CD4-positive, CD25-positive, alpha-beta regulatory T cell (primary cell): Measurements from ENCODE around the gene ATP1B2. TPM values are rescaled to one million over a fixed set of nuclear protein-coding genes. Genes with fewer than 3 reads are reported as not detected.

Experiments
- ATAC-seq, 2 donors: fragments of 150-1000 bp; cut with Tn5 transposase; one replicate each; pipeline ENCODE4 v1.10.0; 2021; ENCODE audit warnings: low read depth in 2 of 2, moderate number of reproducible peaks in 2 of 2, moderate library complexity in 1 of 2
- DNase-seq, 3 donors: peaks; one replicate each; pipeline versions ENCODE4 v3.0.0 to v3.0.0-alpha.2; 2012 to 2022; ENCODE audit warnings: mixed read lengths in 1 of 3
- H3K27ac ChIP-seq: one replicate; pipeline ENCODE4 v1.7.0; 2013; ENCODE audit warnings: mild to moderate bottlenecking, low read length; ENCODE audit not compliant: insufficient read depth, poor library complexity, severe bottlenecking
- H3K27me3 ChIP-seq: one replicate; pipeline ENCODE4 v1.7.0; 2013; ENCODE audit warnings: low read length; ENCODE audit not compliant: control insufficient read depth, insufficient read depth
- H3K36me3 ChIP-seq: one replicate; pipeline ENCODE4 v1.7.0; 2013; ENCODE audit warnings: mild to moderate bottlenecking, low read length, moderate library complexity; ENCODE audit not compliant: control insufficient read depth, insufficient read depth
- H3K4me1 ChIP-seq: 2 replicates; pipeline ENCODE4 v1.7.0; 2013; ENCODE audit warnings: mild to moderate bottlenecking, low read length; ENCODE audit not compliant: insufficient read depth, control insufficient read depth, poor library complexity, severe bottlenecking
- H3K4me3 ChIP-seq: one replicate; pipeline ENCODE4 v1.7.0; 2013; ENCODE audit warnings: low read depth, mild to moderate bottlenecking, low read length, moderate library complexity
- H3K9me3 ChIP-seq, 2 experiments: 1 replicate in 1 of 2; 2 replicates in 1 of 2; pipeline ENCODE4 v1.7.0; 2013; ENCODE audit warnings: low read length in 2 of 2, mild to moderate bottlenecking in 1 of 2, moderate library complexity in 1 of 2; ENCODE audit not compliant: control insufficient read depth in 2 of 2
- H3K27ac Mint-ChIP-seq, 3 donors: one replicate each; pipeline ENCODE4 v1.8.0; 2020 to 2022; ENCODE audit warnings: mild to moderate bottlenecking in 3 of 3, mixed read lengths in 3 of 3, moderate library complexity in 2 of 3
- H3K27me3 Mint-ChIP-seq: one replicate; pipeline ENCODE4 v1.8.0; 2022; ENCODE audit warnings: mild to moderate bottlenecking, mixed read lengths
- H3K36me3 Mint-ChIP-seq: one replicate; pipeline ENCODE4 v1.8.0; 2020; ENCODE audit warnings: mixed read lengths
- H3K4me1 Mint-ChIP-seq, 4 donors: one replicate each; pipeline ENCODE4 v1.8.0; 2020 to 2022; ENCODE audit warnings: mixed read lengths in 4 of 4, mild to moderate bottlenecking in 1 of 4
- H3K4me3 Mint-ChIP-seq, 4 donors: one replicate each; pipeline ENCODE4 v1.8.0; 2020 to 2022; ENCODE audit warnings: mild to moderate bottlenecking in 4 of 4, mixed read lengths in 4 of 4, moderate library complexity in 3 of 4
- H3K9me3 Mint-ChIP-seq, 7 donors: one replicate each; pipeline ENCODE4 v1.8.0; 2020 to 2022; ENCODE audit warnings: mixed read lengths in 7 of 7, mild to moderate bottlenecking in 3 of 7, moderate library complexity in 2 of 7
- polyA plus RNA-seq, 4 donors: library from polyadenylated mRNA; unstranded; fragments of 300-500 nt; fragmentation: Illumina TruSeq; gene quantifications; one replicate each; pipeline ENCODE4 v1.2.3, GENCODE V29; 2021
- total RNA-seq: library from RNA; stranded (reverse); gene quantifications from one replicate; pipeline ENCODE4 v1.2.3, GENCODE V29; 2022

ATP1B2 gene
- total and polyA plus RNA-seq, 5 donors from 2014 or later = not detected

DNA sequence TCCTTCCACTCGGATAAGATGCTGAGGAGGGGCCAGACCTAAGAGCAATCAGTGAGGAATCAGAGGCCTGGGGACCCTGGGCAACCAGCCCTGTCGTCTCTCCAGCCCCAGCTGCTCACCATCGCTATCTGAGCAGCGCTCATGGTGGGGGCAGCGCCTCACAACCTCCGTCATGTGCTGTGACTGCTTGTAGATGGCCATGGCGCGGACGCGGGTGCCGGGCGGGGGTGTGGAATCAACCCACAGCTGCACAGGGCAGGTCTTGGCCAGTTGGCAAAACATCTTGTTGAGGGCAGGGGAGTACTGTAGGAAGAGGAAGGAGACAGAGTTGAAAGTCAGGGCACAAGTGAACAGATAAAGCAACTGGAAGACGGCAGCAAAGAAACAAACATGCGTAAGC lies 24.2 kb downstream of the ATP1B2 start:
- Histone ChIP-seq H3K27me3 (no peaks in the 10 kb centered on the region), H3K4me1 (no peaks in the 10 kb centered on the region), H3K4me3 (no peak overlapping the region), H3K27ac (no peak overlapping the region), H3K36me3 (peaks cover 50% of the 10 kb centered on the region), H3K9me3 (peaks cover 6 to 8% of the 10 kb centered on the region in 2 experiments)
- no peak overlapping the region for H3K4me3 Mint-ChIP-seq
- H3K4me1 Mint-ChIP-seq = peaks cover 0 to 19% (median 6%) of the 10 kb centered on the region in 4 donors
- DNase-seq = no peak
- H3K9me3 Mint-ChIP-seq = peaks cover 0 to 8% (median 0%) of the 10 kb centered on the region in 7 donors
- H3K27me3 Mint-ChIP-seq = no peaks in the 10 kb centered on the region
- peak overlapping the region in 1 of 3 donors; percentile 46 for H3K27ac Mint-ChIP-seq
- ATAC-seq = no peak
- H3K36me3 Mint-ChIP-seq = peaks cover 37% of the 10 kb centered on the region

DNA sequence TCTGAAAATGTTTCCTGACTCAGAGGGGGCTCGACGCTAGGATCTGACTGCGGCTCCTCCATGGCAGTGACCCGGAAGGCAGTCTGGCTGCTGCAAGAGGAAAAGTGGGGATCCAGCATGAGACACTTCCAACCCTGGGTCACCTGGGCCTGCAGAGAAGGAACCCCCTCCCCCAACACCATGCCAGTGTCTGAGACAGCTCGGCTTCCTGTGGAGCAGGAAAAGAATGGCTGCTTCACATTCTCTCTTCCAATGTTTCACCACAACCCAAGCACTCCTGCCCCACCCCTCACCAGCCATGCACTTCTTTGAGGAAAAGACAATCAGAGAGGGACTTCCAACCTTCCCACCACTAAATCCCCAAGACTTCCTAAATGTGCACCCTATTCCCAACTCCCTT lies 25.8 kb downstream of the ATP1B2 start:
- H3K4me1 Mint-ChIP-seq = peaks cover 0 to 23% (median 6%) of the 10 kb centered on the region in 4 donors
- H3K27me3 ChIP-seq = no peaks in the 10 kb centered on the region
- H3K9me3 ChIP-seq = peaks cover 6 to 8% of the 10 kb centered on the region in 2 experiments
- H3K4me1 ChIP-seq = no peaks in the 10 kb centered on the region
- no peaks in the 10 kb centered on the region for H3K27me3 Mint-ChIP-seq
- H3K36me3 Mint-ChIP-seq = peaks cover 30% of the 10 kb centered on the region
- H3K9me3 Mint-ChIP-seq = peaks cover 0 to 8% (median 0%) of the 10 kb centered on the region in 7 donors
- H3K36me3 ChIP-seq = peaks cover 39% of the 10 kb centered on the region
- no peak for ATAC-seq
- no peak overlapping the region for H3K27ac ChIP-seq
- H3K27ac Mint-ChIP-seq = no peak overlapping the region
- no peak overlapping the region for H3K4me3 Mint-ChIP-seq
- H3K4me3 ChIP-seq = no peak overlapping the region
- DNase-seq = no peak

DNA sequence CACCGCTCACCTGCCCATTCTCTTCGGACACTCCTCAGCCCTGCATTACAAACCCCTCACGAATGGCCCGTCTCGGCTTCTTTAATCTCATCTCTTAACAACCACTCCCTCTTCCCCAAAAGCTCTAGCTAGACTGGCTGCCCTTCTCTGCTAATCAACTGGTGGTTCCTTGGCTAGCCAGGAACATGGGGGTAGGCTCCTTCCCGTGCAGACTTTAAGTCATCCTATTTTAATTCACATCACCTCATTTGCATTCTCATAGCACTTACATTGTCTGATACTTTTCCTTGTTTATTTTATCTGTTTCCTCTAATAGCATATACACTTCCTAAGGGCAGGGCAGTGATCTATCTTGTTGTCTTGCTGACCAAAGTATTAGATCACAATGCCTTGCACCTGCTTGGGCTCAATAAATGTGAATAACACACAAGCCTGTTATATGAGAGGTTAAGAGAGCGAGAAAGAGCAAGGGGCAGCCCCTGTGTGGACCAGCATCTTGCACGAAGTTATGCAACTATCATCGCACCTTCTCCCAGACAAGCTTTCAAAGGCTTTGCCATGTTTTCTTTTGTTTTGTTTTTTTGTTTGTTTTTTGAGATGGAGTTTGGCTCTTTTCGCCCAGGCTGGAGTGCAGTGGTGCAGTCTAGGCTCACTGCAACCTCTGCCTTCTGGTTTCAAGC lies 26.8 kb downstream of the ATP1B2 start:
- peak overlapping the region in 1 of 4 donors; percentile 38 for H3K4me3 Mint-ChIP-seq
- Histone ChIP-seq H3K9me3 (peaks cover 6 to 8% of the 10 kb centered on the region in 2 experiments), H3K4me1 (no peaks in the 10 kb centered on the region), H3K27ac (no peak overlapping the region), H3K27me3 (no peaks in the 10 kb centered on the region), H3K36me3 (peaks cover 34% of the 10 kb centered on the region), H3K4me3 (no peak overlapping the region)
- H3K27ac Mint-ChIP-seq = peak overlapping the region in 1 of 3 donors; percentile 80
- no peaks in the 10 kb centered on the region for H3K27me3 Mint-ChIP-seq
- peaks cover 0 to 8% (median 0%) of the 10 kb centered on the region in 7 donors for H3K9me3 Mint-ChIP-seq
- no peak for ATAC-seq
- H3K36me3 Mint-ChIP-seq = peaks cover 29% of the 10 kb centered on the region
- peaks cover 0 to 26% (median 8%) of the 10 kb centered on the region in 4 donors for H3K4me1 Mint-ChIP-seq
- DNase-seq = no peak

DNA sequence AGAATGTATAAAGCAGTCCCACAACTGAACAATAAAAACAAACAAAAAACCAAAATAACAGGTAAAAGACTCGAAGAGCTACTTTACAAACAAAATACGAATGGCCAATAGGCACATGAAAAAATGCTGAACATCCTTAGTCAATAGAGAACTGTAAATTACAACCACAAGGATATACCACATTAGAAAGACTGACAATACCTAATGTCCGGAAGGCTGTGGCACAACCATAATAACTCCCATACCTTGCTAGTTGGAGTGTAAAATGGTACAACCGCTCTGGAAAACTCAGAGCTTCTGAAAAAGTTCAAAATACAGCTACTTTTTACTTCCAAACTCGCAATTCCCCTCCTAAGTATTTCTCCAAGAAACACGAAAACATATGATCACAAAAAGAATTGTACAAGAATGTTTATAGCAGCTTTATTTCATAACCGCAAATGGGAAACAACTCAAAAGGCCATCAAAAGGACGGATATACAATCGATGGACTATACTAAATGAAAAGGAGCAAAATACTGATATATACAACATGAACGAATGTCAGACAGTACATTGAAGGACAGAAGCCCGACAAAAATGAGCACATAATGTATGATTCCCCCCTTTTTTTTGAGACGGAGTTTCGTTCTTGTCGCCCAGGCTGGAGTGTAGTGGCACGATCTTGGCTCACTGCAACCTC lies 34.3 kb downstream of the ATP1B2 start:
- Histone ChIP-seq H3K4me1 (peaks cover 35% of the 10 kb centered on the region), H3K4me3 (peak overlapping the region; percentile 98), H3K27ac (peak overlapping the region; percentile 96), H3K36me3 (no peaks in the 10 kb centered on the region), H3K27me3 (no peaks in the 10 kb centered on the region), H3K9me3 (no peaks in the 10 kb centered on the region)
- H3K27me3 Mint-ChIP-seq = peaks cover 7% of the 10 kb centered on the region
- peaks cover 9 to 62% (median 32%) of the 10 kb centered on the region in 4 donors for H3K4me1 Mint-ChIP-seq
- H3K36me3 Mint-ChIP-seq = peaks cover 7% of the 10 kb centered on the region
- peak overlapping the region; percentile 99 to 100 (median 99) for H3K27ac Mint-ChIP-seq
- DNase-seq (peak in 1 of 3 donors; percentile 17), ATAC-seq (no peak)
- H3K9me3 Mint-ChIP-seq = no peaks in the 10 kb centered on the region
- H3K4me3 Mint-ChIP-seq = peak overlapping the region; percentile 96 to 99 (median 97)

DNA sequence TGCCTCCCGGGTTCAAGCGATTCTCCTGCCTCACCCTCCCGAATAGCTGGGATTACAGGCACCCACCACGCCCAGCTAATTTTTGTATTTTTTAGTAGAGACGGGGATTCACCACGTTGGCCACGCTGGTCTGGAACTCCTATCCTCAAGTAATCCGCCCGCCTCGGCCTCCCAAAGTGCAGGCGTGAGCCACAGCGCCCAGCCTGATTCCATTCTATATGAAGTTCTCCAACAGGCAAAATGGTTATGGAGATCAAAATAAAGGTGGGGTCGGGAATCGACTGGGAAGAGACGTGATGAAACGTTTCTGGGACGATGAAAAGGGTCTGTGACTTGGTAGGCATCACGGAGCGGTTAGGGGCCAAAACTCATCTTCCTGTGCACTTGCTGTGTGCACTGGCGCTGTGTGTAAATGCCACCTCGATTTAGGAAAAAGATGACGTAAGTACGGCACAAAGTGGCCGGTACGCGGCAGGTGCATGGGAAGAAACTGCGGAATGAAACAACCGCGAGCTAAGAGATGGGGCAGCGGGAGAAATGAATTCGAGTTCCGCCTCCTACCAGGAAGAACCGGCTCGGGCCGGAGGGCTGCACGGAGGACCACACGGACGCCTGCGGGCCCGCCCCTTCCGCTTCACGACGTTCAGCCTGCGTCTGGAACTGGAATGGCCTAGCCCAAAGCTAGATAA lies 35.0 kb downstream of the ATP1B2 start:
- Mint-ChIP-seq H3K27ac (peak overlapping the region; percentile 99 to 100 (median 99)), H3K36me3 (peaks cover 7% of the 10 kb centered on the region), H3K27me3 (peaks cover 7% of the 10 kb centered on the region), H3K9me3 (no peaks in the 10 kb centered on the region), H3K4me1 (peaks cover 9 to 62% (median 33%) of the 10 kb centered on the region in 4 donors), H3K4me3 (peak overlapping the region; percentile 96 to 99 (median 97))
- H3K4me1 ChIP-seq = peaks cover 35% of the 10 kb centered on the region
- H3K27me3 ChIP-seq = no peaks in the 10 kb centered on the region
- H3K9me3 ChIP-seq = no peaks in the 10 kb centered on the region
- H3K27ac ChIP-seq = peak overlapping the region; percentile 96
- H3K36me3 ChIP-seq = no peaks in the 10 kb centered on the region
- DNase-seq = peak; percentile 86 to 96 (median 94)
- peak; percentile 64 to 65 for ATAC-seq
- H3K4me3 ChIP-seq = peak overlapping the region; percentile 98

DNA sequence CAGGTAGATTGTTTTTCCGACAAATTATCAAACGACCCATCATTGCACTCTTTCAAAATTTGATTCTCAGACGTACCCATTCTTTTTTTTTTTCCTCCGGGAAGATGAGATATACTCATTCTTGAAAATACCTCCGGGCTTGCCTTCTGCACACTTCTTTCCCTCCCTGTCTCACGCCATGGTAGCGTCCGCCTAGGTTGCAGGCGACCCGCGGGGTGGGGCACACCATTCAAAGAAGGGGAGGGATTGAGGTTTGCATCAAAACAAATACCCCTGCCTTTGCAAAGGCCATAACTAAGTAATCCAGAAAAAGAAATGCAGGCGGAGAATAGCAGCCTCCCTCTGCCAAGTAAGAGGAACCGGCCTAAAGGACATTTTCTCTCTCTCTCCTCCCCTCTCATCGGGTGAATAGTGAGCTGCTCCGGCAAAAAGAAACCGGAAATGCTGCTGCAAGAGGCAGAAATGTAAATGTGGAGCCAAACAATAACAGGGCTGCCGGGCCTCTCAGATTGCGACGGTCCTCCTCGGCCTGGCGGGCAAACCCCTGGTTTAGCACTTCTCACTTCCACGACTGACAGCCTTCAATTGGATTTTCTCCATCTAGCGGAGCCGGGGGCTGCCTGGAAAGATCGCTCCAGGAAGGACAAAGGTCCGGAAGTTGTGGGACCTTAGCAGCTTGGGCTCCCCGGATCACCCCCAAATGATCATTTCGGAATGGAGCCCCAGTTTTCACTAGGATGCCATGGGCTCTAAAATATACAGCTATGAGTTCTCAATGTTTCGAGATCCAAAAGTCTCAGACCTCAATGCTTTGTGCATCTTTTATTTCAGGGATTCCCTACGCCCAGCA lies 35.7 kb downstream of the ATP1B2 start:
- Mint-ChIP-seq H3K9me3 (no peaks in the 10 kb centered on the region), H3K4me1 (peaks cover 9 to 62% (median 33%) of the 10 kb centered on the region in 4 donors), H3K27me3 (peaks cover 7% of the 10 kb centered on the region), H3K27ac (peak overlapping the region; percentile 99 to 100 (median 99)), H3K36me3 (peaks cover 7% of the 10 kb centered on the region), H3K4me3 (peak overlapping the region; percentile 96 to 99 (median 97))
- H3K36me3 ChIP-seq = no peaks in the 10 kb centered on the region
- no peaks in the 10 kb centered on the region for H3K27me3 ChIP-seq
- H3K4me1 ChIP-seq = peaks cover 35% of the 10 kb centered on the region
- no peaks in the 10 kb centered on the region for H3K9me3 ChIP-seq
- DNase-seq = peak; percentile 72 to 94 (median 94)
- H3K27ac ChIP-seq = peak overlapping the region; percentile 96
- H3K4me3 ChIP-seq = peak overlapping the region; percentile 98
- ATAC-seq = peak; percentile 44 to 45
